GM23338 (cell line): ENCODE results near the gene GCAT. TPM values are rescaled to one million over a fixed set of nuclear protein-coding genes. Genes with fewer than 3 reads are reported as not detected.

Experiments
- ATAC-seq: fragments of 200-7000 bp; cut with Tn5 transposase; 3 replicates; pipeline ENCODE4 v1.9.1; 2020
- DNase-seq: peaks from one replicate; pipeline ENCODE4 v3.0.0-alpha.2; 2015; ENCODE audit warnings: low spot score
- H2AFZ ChIP-seq: fragments of 200-600 bp; sonication (generic); 2 replicates; pipeline ENCODE4 v1.8.0; 2016; ENCODE audit warnings: antibody characterized with exemption, mild to moderate bottlenecking, moderate library complexity
- H3F3A ChIP-seq: fragments of 200-600 bp; sonication (generic); replicated peaks from 2 replicates; pipeline ENCODE4 v1.8.0; 2017; ENCODE audit warnings: antibody characterized with exemption, mixed run types, low read depth
- H3K27ac ChIP-seq: fragments of 200-600 bp; sonication (generic); 2 replicates; pipeline ENCODE4 v1.6.1; 2016; ENCODE audit warnings: low read depth
- H3K27me3 ChIP-seq: fragments of 200-600 bp; sonication (generic); 2 replicates; pipeline ENCODE4 v1.8.0; 2016; ENCODE audit warnings: mild to moderate bottlenecking, mixed run types, moderate library complexity; ENCODE audit not compliant: insufficient read depth
- H3K36me3 ChIP-seq: fragments of 200-600 bp; sonication (generic); 2 replicates; pipeline ENCODE4 v1.8.0; 2016; ENCODE audit warnings: mild to moderate bottlenecking; ENCODE audit not compliant: insufficient read depth
- H3K4me1 ChIP-seq: fragments of 200-600 bp; sonication (generic); 2 replicates; pipeline ENCODE4 v1.8.0; 2016; ENCODE audit warnings: mild to moderate bottlenecking, moderate library complexity; ENCODE audit not compliant: insufficient read depth
- H3K4me2 ChIP-seq: fragments of 200-600 bp; sonication (generic); 2 replicates; pipeline ENCODE4 v1.7.1; 2017; ENCODE audit warnings: mixed run types
- H3K4me3 ChIP-seq: fragments of 200-600 bp; sonication (generic); 2 replicates; pipeline ENCODE4 v1.6.1; 2016; ENCODE audit warnings: mixed run types
- H3K79me2 ChIP-seq: fragments of 200-600 bp; sonication (generic); replicated peaks from 2 replicates; pipeline ENCODE4 v1.8.0; 2017; ENCODE audit warnings: mild to moderate bottlenecking; ENCODE audit not compliant: insufficient read depth
- H3K9me2 ChIP-seq: fragments of 200-600 bp; sonication (generic); 2 replicates; pipeline ENCODE4 v1.8.0; 2017; ENCODE audit not compliant: insufficient read depth
- H4K20me1 ChIP-seq: fragments of 200-600 bp; sonication (generic); replicated peaks from 2 replicates; pipeline ENCODE4 v1.8.0; 2017; ENCODE audit warnings: mild to moderate bottlenecking; ENCODE audit not compliant: insufficient read depth
- H3K27ac Mint-ChIP-seq: 2 replicates; pipeline ENCODE4 v1.8.0; 2020; ENCODE audit warnings: inconsistent platforms, mild to moderate bottlenecking, moderate library complexity, mixed read lengths
- H3K27me3 Mint-ChIP-seq: 3 replicates; pipeline ENCODE4 v1.8.0; 2022; ENCODE audit warnings: low read depth, mild to moderate bottlenecking, moderate library complexity, mixed read lengths, inconsistent platforms; ENCODE audit not compliant: insufficient read depth, poor library complexity
- H3K36me3 Mint-ChIP-seq: 3 replicates; pipeline ENCODE4 v1.8.0; 2021; ENCODE audit warnings: low read depth, mild to moderate bottlenecking, inconsistent platforms, moderate library complexity, mixed read lengths
- H3K4me1 Mint-ChIP-seq: 3 replicates; pipeline ENCODE4 v1.8.0; 2020; ENCODE audit warnings: mild to moderate bottlenecking, inconsistent platforms, mixed read lengths
- H3K4me3 Mint-ChIP-seq: 3 replicates; pipeline ENCODE4 v1.8.0; 2021; ENCODE audit warnings: moderate library complexity, mild to moderate bottlenecking, inconsistent platforms, mixed read lengths
- H3K9me3 Mint-ChIP-seq: 3 replicates; pipeline ENCODE4 v1.8.0; 2020; ENCODE audit warnings: moderate library complexity, mild to moderate bottlenecking, inconsistent platforms, mixed read lengths
- CREB1 ChIP-seq: fragments of 250-450 bp; sonication (Bioruptor Pico); IDR thresholded peaks from 2 replicates; pipeline ENCODE4 v1.5.0; 2020; ENCODE audit warnings: low read depth, mild to moderate bottlenecking, moderate library complexity
- CTCF ChIP-seq, 2 experiments: fragments of 200-600 bp in 1 of 2; sonication (generic) in 1 of 2; conservative IDR thresholded peaks; 2 replicates each; pipeline versions ENCODE4 v1.5.1 to v1.6.1; 2016 to 2017; ENCODE audit warnings: antibody characterized with exemption in 2 of 2, low read depth in 2 of 2, mild to moderate bottlenecking in 2 of 2, moderate library complexity in 1 of 2
- ETS1 ChIP-seq: IDR thresholded peaks from 2 replicates; pipeline ENCODE4 v1.6.1; 2016; ENCODE audit warnings: antibody characterized with exemption
- EZH2 ChIP-seq: fragments of 200-600 bp; sonication (generic); IDR thresholded peaks from one replicate; pipeline ENCODE4 v1.8.0; 2017; ENCODE audit warnings: antibody characterized with exemption, mild to moderate bottlenecking, low read depth; ENCODE audit not compliant: unreplicated experiment
- EZH2phosphoT487 ChIP-seq: fragments of 200-600 bp; sonication (generic); IDR thresholded peaks from one replicate; pipeline ENCODE4 v1.8.1; 2018; ENCODE audit warnings: antibody characterized with exemption; ENCODE audit not compliant: unreplicated experiment
- JUNB ChIP-seq: IDR thresholded peaks from one replicate; pipeline ENCODE4 v1.6.1; 2016; ENCODE audit warnings: antibody characterized with exemption; ENCODE audit not compliant: unreplicated experiment
- NANOG ChIP-seq: IDR thresholded peaks from 2 replicates; pipeline ENCODE4 v1.6.1; 2016; ENCODE audit warnings: antibody characterized with exemption, borderline replicate concordance
- POLR2AphosphoS5 ChIP-seq: IDR thresholded peaks from 2 replicates; pipeline ENCODE4 v1.6.1; 2016; ENCODE audit warnings: antibody characterized with exemption, low read depth
- STAT1 ChIP-seq: IDR thresholded peaks from one replicate; pipeline ENCODE4 v1.6.1; 2016; ENCODE audit warnings: antibody characterized with exemption; ENCODE audit not compliant: unreplicated experiment
- ZNF114 ChIP-seq: fragments of 250-450 bp; sonication (Bioruptor Pico); IDR thresholded peaks from 2 replicates; pipeline ENCODE4 v1.5.0; 2020; ENCODE audit warnings: mild to moderate bottlenecking, moderate library complexity
- ZNF331 ChIP-seq: fragments of 250-450 bp; sonication (Bioruptor Pico); IDR thresholded peaks from 2 replicates; pipeline ENCODE4 v1.5.0; 2020; ENCODE audit warnings: low read depth, mild to moderate bottlenecking, moderate library complexity
- ZNF462 ChIP-seq: fragments of 250-450 bp; sonication (Bioruptor Pico); IDR thresholded peaks from 2 replicates; pipeline ENCODE4 v1.5.0; 2020; ENCODE audit warnings: mild to moderate bottlenecking, moderate library complexity
- polyA plus RNA-seq: library from polyadenylated mRNA; unstranded; fragments of >200 nt; fragmentation: Nextera tagmentation; extraction: Ambion mirVana; gene quantifications from 2 replicates; pipeline ENCODE4 v1.2.1, GENCODE V29; 2016
- total RNA-seq: library from RNA; depleted of rRNA; stranded (reverse); fragments of >200 nt; shearing (Covaris generic); gene quantifications from 2 replicates; pipeline ENCODE4 v1.2.3, GENCODE V29; 2014
- TF ChIP-seq, protein P1 (sequence below): IDR thresholded peaks from one replicate; pipeline ENCODE4 v1.6.1; 2018; ENCODE audit warnings: antibody characterized with exemption; ENCODE audit not compliant: unreplicated experiment

GCAT gene
- total and polyA plus RNA-seq, 2 experiments from 2014 or later: 36.8 to 61.3 TPM

DNA sequence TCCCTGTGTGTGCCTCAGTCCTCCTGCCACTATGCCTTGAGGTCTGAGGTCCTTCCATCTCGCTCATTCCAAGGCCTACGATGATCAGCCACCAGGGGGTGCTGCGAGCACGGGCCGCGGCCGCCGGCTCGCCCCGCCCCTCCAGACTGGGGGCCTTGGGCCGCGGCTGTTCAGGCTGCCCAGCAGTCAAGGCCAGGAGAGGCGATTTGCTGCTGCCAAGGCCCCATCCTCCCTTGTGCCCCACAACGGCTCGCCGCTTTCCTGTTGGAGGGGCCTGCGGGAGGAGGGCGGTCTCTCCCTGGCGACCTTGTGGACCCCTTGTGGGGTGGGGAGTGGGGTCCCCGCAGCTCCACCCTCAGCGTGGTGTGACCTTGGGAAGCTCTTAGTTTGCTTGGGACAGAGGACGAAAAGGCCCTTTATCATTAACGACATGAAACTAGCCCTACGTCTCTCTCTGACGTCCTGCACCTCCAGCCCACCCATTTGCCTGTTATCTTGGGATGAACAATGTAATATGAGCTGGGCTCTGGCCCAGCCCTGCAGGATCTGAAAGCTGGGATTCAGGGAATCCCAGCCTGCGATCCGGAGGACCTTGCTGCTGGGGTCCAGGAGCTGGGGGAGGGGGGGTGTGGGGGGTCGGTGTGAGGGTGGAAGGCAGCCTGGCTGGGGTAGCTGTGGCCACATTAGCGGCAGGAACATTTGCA is 10.1 kb downstream of the GCAT start:
- H3K36me3 ChIP-seq: peaks cover 4% of the 10 kb centered on the region; the same call in 1 of the 2 replicates
- Mint-ChIP-seq H3K9me3 (no peaks in the 10 kb centered on the region; the same call in 2 of the 3 replicates), H3K4me1 (peaks cover 29% of the 10 kb centered on the region), H3K4me3 (peak overlapping the region; percentile 73), H3K27ac (peak overlapping the region; percentile 97), H3K36me3 (peaks cover 18% of the 10 kb centered on the region), H3K27me3 (peaks cover 38% of the 10 kb centered on the region)
- no peaks in the 10 kb centered on the region for H3K9me2 ChIP-seq
- H3K4me2 ChIP-seq: peak overlapping the region; percentile 88
- peak overlapping the region; percentile 59 for H3K4me3 ChIP-seq
- DNase-seq: peak; percentile 90
- peaks cover 18% of the 10 kb centered on the region for H3K4me1 ChIP-seq
- TF ChIP-seq EZH2phosphoT487: no peak
- peak; percentile 87 to 99 for TF ChIP-seq CTCF (conservative IDR thresholded peaks at IDR 0.05; ENCODE audit: low read depth in 2 of 2)
- TF ChIP-seq JUNB: no peak
- peak; percentile 56; the same call in 1 of the 2 replicates for TF ChIP-seq CREB1 (CRISPR knock-in tag)
- no peak for TF ChIP-seq ETS1
- TF ChIP-seq ZNF462: no peak
- TF ChIP-seq NANOG: no peak
- TF ChIP-seq ZNF331 (CRISPR knock-in tag): no peak
- TF ChIP-seq EZH2: no peak
- no peak for TF ChIP-seq ZNF114
- peak; percentile 74; the same call in 1 of the 2 replicates for TF ChIP-seq POLR2AphosphoS5
- TF ChIP-seq STAT1: no peak
- TF ChIP-seq, protein P1, sequence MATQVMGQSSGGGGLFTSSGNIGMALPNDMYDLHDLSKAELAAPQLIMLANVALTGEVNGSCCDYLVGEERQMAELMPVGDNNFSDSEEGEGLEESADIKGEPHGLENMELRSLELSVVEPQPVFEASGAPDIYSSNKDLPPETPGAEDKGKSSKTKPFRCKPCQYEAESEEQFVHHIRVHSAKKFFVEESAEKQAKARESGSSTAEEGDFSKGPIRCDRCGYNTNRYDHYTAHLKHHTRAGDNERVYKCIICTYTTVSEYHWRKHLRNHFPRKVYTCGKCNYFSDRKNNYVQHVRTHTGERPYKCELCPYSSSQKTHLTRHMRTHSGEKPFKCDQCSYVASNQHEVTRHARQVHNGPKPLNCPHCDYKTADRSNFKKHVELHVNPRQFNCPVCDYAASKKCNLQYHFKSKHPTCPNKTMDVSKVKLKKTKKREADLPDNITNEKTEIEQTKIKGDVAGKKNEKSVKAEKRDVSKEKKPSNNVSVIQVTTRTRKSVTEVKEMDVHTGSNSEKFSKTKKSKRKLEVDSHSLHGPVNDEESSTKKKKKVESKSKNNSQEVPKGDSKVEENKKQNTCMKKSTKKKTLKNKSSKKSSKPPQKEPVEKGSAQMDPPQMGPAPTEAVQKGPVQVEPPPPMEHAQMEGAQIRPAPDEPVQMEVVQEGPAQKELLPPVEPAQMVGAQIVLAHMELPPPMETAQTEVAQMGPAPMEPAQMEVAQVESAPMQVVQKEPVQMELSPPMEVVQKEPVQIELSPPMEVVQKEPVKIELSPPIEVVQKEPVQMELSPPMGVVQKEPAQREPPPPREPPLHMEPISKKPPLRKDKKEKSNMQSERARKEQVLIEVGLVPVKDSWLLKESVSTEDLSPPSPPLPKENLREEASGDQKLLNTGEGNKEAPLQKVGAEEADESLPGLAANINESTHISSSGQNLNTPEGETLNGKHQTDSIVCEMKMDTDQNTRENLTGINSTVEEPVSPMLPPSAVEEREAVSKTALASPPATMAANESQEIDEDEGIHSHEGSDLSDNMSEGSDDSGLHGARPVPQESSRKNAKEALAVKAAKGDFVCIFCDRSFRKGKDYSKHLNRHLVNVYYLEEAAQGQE: no peak
- H2AFZ ChIP-seq: peak overlapping the region; percentile 96
- peak; percentile 68 for ATAC-seq
- peak overlapping the region; percentile 96 for H3K27ac ChIP-seq
- no peaks in the 10 kb centered on the region; the same call in 1 of the 2 replicates for H4K20me1 ChIP-seq
- peaks cover 19% of the 10 kb centered on the region for H3F3A ChIP-seq
- H3K79me2 ChIP-seq: no peaks in the 10 kb centered on the region
- peaks cover 32% of the 10 kb centered on the region for H3K27me3 ChIP-seq
